MCF 10A (cell line): ENCODE data around the gene CACNA2D4. TPM values are rescaled to one million over a fixed set of nuclear protein-coding genes. Genes with fewer than 3 reads are reported as not detected.

ENCODE experiments used
- BruUV-seq: library from RNA; stranded (reverse); fragments of 400-500 nt; replicated peaks from 2 replicates; lab custom pipeline; 2021; lab: Mats Ljungman, UMichigan
- CTCF ChIA-PET: fragments of 300-600 bp; sonication (Branson Sonifier 250); formaldehyde crosslinking; extraction: SDS; loops from one replicate; lab custom pipeline; 2021; ENCODE audit warnings: antibody characterized with exemption, inconsistent platforms; lab: Yijun Ruan, JAX
- POLR2A ChIA-PET: fragments of 300-600, 350-650 bp; sonication (Branson Sonifier 250); formaldehyde crosslinking; extraction: SDS; loops from one replicate; lab custom pipeline; 2020; ENCODE audit warnings: antibody characterized with exemption, inconsistent platforms; lab: Yijun Ruan, JAX
- DNase-seq: peaks from one replicate; pipeline ENCODE4 v3.0.0-alpha.2; 2018; ENCODE audit not compliant: unreplicated experiment
- H3K27ac Mint-ChIP-seq: one replicate; pipeline ENCODE4 v1.8.0; 2022; ENCODE audit warnings: mild to moderate bottlenecking, low read depth, mixed read lengths; ENCODE audit not compliant: unreplicated experiment
- H3K27me3 Mint-ChIP-seq: one replicate; pipeline ENCODE4 v1.8.0; 2022; ENCODE audit warnings: mixed read lengths; ENCODE audit not compliant: insufficient read depth, unreplicated experiment
- H3K36me3 Mint-ChIP-seq: one replicate; pipeline ENCODE4 v1.8.0; 2022; ENCODE audit warnings: mild to moderate bottlenecking, moderate library complexity, mixed read lengths; ENCODE audit not compliant: insufficient read depth, unreplicated experiment
- H3K4me1 Mint-ChIP-seq: one replicate; pipeline ENCODE4 v1.8.0; 2022; ENCODE audit warnings: mixed read lengths; ENCODE audit not compliant: insufficient read depth, unreplicated experiment
- H3K4me3 Mint-ChIP-seq: one replicate; pipeline ENCODE4 v1.8.0; 2022; ENCODE audit warnings: mild to moderate bottlenecking, moderate library complexity, mixed read lengths; ENCODE audit not compliant: unreplicated experiment
- H3K9me3 Mint-ChIP-seq: one replicate; pipeline ENCODE4 v1.8.0; 2022; ENCODE audit warnings: mixed read lengths; ENCODE audit not compliant: unreplicated experiment
- intact Hi-C: fragments of 100-400 bp; cut with micrococcal nuclease; formaldehyde crosslinking; loops from 2 replicates; pipeline ENCODE4 v1.14.1; 2022
- total RNA-seq: library from RNA; stranded (reverse); gene quantifications from 2 replicates; pipeline ENCODE4 v1.2.3, GENCODE V29; 2022
- TF ChIP-seq, protein P1 (sequence below): fragments of 200-600 bp; IDR thresholded peaks from one replicate; pipeline ENCODE4 v1.8.0; 2022; ENCODE audit warnings: antibody characterized with exemption, mild to moderate bottlenecking; ENCODE audit not compliant: unreplicated experiment

The CACNA2D4 gene
- total RNA-seq, 1 experiment from 2014 or later, result not detected

GRCh38 chr12:1835211-1836131 is 83.0 kb downstream of the CACNA2D4 start:
- peaks cover 66% of the 10 kb centered on the region for H3K27me3 Mint-ChIP-seq
- H3K4me1 Mint-ChIP-seq, result no peaks in the 10 kb centered on the region
- no peak overlapping the region for H3K4me3 Mint-ChIP-seq
- TF ChIP-seq, protein P1, sequence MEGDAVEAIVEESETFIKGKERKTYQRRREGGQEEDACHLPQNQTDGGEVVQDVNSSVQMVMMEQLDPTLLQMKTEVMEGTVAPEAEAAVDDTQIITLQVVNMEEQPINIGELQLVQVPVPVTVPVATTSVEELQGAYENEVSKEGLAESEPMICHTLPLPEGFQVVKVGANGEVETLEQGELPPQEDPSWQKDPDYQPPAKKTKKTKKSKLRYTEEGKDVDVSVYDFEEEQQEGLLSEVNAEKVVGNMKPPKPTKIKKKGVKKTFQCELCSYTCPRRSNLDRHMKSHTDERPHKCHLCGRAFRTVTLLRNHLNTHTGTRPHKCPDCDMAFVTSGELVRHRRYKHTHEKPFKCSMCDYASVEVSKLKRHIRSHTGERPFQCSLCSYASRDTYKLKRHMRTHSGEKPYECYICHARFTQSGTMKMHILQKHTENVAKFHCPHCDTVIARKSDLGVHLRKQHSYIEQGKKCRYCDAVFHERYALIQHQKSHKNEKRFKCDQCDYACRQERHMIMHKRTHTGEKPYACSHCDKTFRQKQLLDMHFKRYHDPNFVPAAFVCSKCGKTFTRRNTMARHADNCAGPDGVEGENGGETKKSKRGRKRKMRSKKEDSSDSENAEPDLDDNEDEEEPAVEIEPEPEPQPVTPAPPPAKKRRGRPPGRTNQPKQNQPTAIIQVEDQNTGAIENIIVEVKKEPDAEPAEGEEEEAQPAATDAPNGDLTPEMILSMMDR, result no peak
- POLR2A ChIA-PET, result no interaction called here
- H3K9me3 Mint-ChIP-seq, result no peaks in the 10 kb centered on the region
- CTCF ChIA-PET, result interaction anchor here (0.6 kb wide), 1 partner anchor 778 kb away, joined by 3 read pairs; no protein-coding TSS in a partner anchor
- H3K36me3 Mint-ChIP-seq, result peaks cover 5% of the 10 kb centered on the region
- DNase-seq, result no peak
- no TSS peak for BruUV-seq
- H3K27ac Mint-ChIP-seq, result no peak overlapping the region
- intact Hi-C loops, result no loop called here

DNA sequence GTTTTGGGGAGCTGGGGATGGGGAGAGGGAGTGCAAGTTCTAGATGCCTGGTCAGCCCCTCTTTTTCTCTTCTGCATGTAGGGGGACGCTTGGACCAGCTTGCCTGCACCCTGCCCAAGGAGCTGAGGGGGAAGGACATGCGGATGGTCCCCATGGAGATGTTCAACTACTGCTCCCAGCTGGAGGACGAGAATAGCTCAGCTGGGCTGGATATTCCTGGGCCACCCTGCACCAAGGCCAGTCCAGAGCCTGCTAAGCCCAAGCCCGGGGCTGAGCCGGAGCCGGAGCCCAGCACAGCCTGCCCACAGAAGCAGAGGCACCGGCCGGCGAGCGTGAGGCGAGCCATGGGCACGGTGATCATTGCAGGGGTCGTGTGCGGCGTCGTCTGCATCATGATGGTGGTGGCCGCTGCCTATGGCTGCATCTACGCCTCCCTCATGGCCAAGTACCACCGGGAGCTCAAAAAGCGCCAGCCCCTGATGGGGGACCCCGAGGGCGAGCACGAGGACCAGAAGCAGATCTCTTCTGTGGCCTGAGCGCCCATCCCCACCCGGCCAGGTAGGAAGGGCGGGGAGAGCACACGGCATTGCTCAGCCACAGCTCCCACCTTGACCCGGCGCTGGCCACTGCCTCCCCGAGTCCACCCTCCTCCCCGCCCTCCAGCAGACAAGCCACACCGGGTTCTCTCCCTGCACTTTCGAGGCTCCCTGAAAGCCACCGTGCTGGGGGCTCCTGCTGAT is 84.1 kb downstream of the CACNA2D4 start:
- H3K36me3 Mint-ChIP-seq, result peaks cover 5% of the 10 kb centered on the region
- ChIA-PET POLR2A (interaction anchor here (0.6 kb wide), 1 partner anchor 391 kb away, joined by 3 read pairs; no protein-coding TSS in a partner anchor), CTCF (interaction anchor here (0.6 kb wide), 1 partner anchor 21 kb away, joined by 3 read pairs; no protein-coding TSS in a partner anchor)
- peaks cover 62% of the 10 kb centered on the region for H3K27me3 Mint-ChIP-seq
- no peak overlapping the region for H3K27ac Mint-ChIP-seq
- DNase-seq, result no peak
- H3K4me3 Mint-ChIP-seq, result no peak overlapping the region
- TF ChIP-seq, protein P1, result no peak
- intact Hi-C loops, result no loop called here
- H3K4me1 Mint-ChIP-seq, result no peaks in the 10 kb centered on the region
- no TSS peak for BruUV-seq
- no peaks in the 10 kb centered on the region for H3K9me3 Mint-ChIP-seq

GRCh38 chr12:1833596-1834028 is 84.8 kb downstream of the CACNA2D4 start:
- no peak for DNase-seq
- TF ChIP-seq, protein P1, result no peak
- Mint-ChIP-seq H3K4me3 (no peak overlapping the region), H3K27ac (no peak overlapping the region), H3K4me1 (no peaks in the 10 kb centered on the region), H3K9me3 (no peaks in the 10 kb centered on the region), H3K36me3 (peaks cover 5% of the 10 kb centered on the region), H3K27me3 (peaks cover 54% of the 10 kb centered on the region)
- CTCF ChIA-PET, result interaction anchor here (0.6 to 0.9 kb wide), 3 partner anchors 20 to 656 kb away, joined by 3 to 4 read pairs (median 3); no protein-coding TSS in a partner anchor
- POLR2A ChIA-PET, result no interaction called here
- intact Hi-C loops, result no loop called here
- no TSS peak for BruUV-seq
